Stimulated activated CD4-positive, alpha-beta T cell treated with anti-CD3 and anti-CD28 coated beads, Interleukin-4, amount 100 ng/mL, for 1 hour (primary cell): ENCODE data around the gene TET2.

Source experiments
- DNase-seq: peaks from one replicate; pipeline ENCODE4 v3.0.0-alpha.2; 2020

The TET2 gene

DNA sequence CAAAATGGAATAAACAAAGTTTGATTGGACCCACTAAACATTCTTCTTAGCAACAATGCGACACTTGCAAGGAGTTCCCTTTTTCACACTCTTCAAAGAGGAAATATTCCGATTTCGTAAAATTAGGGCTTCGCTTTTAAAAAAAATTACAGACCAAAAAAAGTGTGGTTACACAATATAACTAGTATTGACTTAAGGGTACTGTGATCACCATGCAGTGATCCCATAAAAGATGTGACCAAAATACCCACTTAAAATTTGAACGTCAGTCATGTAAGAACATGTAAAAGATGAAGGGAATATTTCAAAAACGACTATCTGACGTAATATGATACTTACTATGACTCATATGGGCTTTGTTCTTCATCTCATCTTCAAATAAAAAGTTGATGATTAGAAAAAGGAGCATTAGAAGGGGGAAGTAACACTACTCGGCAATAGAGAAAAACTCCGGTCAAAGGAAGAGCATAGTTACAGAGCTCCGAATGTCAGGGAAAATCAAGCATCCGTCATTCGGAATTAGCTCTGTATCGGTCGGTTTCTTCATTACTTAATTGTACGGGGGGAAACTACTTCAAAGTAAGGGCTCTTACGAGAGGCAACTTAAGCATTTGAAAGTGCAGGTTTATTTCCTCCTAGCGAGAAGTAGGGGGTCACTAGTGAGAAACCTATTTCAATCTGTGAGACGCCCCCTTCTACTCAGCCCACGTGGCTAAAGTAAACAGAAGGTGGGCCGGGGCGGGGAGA is 1.3 kb upstream of the TET2 start:
- no peak for DNase-seq

DNA sequence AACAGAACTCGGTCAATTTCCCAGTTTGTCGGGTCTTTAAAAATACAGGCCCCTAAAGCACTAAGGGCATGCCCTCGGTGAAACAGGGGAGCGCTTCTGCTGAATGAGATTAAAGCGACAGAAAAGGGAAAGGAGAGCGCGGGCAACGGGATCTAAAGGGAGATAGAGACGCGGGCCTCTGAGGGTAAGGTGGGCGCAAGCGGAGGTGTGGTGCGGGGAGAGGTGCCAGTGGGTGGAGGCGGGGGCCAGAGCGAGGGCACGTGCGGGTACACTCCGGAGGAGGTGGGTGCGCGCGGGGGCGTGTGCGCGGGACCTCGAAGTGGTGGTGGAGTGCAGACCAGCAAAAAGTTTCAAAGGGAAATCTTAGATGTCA is 787 bp upstream of the TET2 start:
- peak; percentile 46 for DNase-seq

DNA sequence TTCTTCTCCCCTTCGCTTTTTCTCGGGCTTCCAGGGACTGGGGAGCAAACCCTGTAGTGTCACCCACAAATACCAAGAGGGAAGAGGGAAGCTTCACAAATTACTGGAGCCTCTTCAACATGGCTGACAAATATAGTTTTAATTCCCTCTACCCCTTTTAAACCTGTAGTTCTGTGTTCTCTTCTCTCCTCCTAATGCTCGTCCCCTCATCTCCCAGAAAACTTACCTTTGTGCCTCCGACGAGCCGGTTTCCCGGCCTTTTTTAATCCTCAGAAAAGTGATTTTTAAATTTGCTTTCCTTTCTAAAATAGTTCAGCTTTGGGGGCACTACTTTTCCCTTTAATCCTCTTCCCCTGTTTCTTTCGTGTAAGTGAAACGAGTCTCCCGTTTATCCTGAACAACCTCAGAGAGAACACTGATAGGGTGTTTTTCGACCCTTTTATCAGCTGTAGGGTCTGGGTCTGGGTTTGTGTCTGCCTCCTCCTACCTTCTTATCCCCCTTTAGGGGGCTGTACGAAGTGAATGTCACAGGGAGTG is 408 bp downstream of the TET2 start:
- DNase-seq = no peak

DNA sequence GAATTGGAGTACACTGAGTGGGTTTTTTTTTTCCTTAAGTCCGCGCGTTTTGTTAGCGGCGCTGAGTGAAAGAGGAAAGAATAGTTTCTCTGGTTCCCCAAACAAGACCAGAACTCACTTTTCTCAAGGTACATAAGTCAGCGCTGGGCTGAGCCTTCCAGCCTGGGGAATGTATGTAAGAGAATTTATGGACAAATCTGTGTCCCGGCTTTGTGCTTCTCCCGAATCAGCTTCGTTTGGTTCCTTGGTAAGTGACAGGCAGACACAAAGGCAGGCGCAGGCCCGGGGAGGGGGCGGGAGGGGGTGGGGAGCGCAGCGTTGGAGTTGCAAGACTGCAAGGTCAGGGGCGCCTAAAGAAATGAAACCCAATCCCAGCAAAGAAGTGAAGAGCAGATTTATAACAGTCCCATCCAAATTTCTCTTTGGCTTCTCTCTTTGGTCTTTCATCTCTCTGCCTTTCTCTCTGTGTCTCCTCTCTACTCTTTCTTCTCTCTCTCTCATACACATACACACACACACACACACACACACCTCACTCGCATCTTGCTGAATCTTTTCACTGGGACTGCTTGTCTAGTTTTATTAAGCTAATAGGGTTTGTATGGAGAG is 981 bp downstream of the TET2 start:
- peak; percentile 27 for DNase-seq

DNA sequence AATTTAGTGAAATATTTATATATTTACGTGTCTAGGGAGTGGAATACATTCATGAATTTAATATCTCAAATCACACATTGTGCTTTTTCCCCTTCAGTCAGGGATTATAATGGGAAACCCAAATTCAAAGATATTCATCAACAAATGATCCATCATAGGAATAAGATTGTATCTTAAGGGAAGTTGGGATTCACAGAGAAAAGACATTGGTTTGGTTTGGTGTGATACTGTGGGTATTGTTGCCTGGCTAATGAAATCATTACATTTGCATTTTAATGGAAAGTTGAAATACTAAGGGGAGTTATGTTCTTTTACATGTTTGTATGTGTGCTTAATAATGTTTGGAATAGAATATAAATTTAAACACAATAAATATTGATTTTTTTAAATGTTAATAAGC is 1.7 kb downstream of the TET2 start:
- no peak for DNase-seq

DNA sequence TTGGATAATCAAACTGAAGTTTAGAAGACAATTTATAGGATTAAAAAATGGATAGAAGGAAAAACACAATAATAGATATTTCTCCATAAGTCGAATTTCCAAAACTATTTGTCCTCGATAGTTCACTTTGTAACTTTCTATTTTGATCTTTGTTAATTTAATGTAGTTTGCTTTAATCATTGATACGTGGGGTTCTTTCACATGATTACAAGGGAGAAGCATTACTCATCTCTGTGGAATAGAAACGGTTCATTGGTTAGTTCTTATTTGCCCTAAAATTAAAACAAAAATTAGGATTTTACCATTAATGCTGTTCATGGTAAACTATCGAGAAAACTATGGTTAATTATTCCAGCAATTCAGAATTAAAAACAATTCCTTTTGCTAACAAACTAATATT is 2.1 kb downstream of the TET2 start:
- DNase-seq = no peak

DNA sequence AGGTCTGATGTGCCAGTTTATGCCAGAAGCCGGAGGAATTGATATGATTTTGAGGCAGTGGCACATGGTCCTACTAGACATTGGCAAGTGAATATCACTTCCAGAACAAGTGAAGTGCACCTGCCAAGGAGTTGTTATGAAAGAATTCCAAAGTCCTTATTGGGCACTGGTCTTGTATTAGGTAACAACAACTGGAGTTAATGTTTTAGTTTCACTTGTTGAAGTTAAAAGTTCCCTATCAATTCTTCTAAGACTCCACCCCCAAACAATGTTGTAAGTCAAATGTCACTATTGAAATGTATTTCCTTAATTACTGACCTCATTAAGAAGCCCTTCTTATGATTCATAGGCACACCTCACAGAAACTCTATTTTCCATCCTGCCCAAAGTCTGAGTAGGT is 3.1 kb downstream of the TET2 start:
- DNase-seq = no peak

DNA sequence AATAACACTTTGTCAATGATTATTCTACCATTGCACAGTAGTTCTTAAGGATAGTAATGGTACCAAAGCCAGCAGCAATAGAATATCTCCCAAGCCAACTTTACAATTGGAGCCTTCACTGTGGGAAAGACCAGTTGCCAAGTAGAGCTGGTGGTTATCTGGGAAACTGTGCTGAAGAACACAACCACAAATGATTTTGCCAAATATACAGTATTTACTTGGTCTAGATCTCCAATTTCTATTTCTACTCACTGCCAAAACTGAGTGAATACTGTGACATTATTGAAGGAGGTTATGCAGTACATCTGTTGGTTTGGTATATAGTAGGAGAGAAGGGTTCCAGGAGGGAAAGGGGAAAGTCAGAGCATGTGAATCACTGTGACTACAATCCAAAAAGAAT is 3.8 kb downstream of the TET2 start:
- DNase-seq = no peak

DNA sequence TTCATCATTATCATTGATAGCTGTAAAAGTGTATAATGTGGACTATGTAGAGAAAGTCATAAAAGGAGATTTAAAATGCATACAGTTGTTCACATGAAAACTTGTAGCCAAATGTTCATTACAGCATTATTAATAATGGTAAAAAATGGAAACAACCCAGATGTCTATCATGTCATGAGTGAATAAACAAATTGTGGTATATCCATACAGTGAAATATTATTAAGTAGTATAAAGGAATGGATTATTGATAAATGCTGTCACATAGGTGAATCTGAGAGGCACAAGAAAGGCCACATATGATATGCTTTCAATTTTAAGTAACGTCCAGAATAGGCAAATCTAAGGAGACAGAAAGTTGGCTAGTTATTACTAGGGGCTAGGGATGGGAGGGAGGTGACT is 7.1 kb downstream of the TET2 start:
- no peak for DNase-seq

DNA sequence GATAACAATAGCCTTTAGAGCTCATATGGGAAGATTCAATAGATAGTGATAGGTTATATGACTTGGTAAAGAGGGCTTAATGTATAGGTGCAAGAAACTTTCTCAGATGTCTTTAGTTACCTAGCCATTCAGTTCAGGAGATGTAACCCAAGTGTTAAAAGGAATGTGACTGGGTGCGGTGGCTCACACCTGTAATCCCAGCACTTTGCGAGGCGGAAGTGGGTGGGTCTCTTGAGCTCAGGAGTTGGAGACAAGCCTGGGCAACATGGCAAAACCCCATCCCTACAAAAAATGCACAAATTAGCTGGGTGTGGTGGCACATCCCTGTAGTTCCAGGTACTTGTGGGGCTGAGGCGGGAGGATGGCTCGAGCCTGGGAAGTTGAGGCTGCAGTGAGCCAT is 7.9 kb downstream of the TET2 start:
- no peak for DNase-seq

DNA sequence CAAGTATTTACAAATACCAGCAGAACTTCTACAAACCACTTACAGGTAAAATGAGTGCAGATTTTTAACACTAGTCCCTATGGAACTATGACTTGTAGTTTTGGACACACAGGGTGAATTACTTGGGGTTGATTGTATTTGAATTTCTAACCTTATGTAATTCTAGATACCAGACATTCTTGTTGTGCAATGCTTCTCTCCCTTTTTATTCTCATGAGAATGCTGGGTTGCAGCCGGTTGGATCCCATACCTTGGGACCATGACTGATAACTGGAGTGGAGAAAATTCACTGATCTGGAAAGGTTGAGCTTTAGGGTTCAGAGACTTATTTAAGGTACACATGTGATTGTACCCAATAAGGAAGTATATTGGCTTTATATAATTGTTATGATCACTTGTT is 8.8 kb downstream of the TET2 start:
- no peak for DNase-seq

DNA sequence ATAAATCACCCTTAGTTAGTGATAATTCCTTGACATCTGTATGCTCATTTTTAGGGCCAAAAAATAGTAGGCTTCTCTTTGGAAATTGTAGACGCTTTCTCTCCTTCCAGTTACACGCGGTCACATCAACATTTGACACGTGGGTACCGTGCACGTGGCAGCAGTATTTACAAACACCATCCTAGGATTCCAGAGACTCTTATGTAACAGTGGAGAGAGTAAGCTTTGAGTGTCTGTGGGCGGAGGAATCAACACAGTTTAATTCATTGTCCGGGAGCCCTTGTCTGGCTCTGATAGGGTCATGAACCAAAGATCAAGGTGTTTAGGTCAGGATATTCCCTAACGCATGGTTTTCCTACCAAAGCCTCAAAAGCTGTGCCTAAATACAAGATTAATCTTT is 12.2 kb downstream of the TET2 start:
- DNase-seq = no peak

DNA sequence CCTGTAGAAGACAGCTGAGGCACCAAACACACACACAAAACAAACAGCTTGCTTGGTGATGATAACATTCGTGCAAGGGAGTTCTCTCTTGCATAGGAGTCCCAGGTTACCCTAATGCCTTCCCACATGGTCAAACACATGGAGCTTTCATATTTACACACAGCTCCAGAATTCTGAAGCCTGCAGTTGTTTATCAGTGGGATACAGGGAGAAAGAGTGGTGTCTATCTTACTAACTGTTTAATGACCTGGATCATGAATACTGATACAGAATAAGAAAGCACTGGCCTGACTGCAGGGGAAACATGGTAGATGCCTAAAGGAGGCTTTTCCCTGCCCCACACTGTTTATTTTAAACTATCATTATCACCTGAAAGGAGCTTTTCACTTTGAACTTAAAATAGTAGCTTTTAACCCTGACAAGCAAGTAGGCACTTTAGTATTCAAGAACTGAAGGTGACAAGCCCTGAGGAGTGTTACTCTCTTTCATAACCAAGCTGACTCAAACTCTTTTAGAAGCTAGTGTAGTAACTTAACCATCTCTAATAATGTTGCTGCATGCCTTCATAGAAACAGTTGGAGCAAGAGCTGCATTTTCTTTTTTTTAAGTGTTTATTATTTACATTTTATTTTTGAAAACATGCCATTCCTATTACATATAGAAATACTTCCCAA is 15.6 kb downstream of the TET2 start:
- DNase-seq = no peak

DNA sequence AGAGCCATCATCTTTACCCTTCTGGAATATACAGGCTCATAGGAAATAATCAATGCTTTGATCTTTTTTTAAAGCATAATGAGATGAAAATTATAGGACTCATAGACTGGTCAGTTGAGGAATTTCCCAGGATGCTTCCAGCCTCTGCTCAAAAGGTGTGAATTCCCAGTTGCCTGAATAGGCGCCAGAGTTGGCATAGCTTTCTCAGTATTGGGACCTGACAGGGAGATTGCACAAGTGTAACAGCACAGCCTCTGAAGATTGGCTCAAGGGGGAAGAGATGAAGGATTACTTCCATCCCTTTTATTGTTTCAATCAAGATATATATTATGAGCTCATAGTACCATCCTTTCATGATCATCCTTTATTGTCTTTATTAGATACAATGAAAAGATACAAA is 17.9 kb downstream of the TET2 start:
- no peak for DNase-seq

DNA sequence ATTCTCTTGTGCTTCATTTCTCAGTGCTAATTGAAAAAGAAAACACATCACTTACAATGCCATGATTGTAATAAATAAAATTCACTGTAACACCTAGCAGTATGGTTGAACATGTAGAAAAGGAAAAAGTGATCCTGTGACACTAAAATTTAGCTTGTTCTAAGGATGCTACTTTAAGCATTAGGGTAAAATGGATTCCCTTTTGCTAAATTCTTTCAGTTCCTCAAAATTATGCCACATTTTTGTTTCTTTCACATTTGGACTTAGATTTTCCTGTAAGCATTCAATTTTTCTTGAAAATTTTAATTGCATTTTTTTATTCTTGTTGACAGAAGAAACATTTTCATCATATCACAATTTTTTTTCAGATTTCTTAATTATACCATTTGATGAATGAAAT is 19.4 kb downstream of the TET2 start:
- no peak for DNase-seq

DNA sequence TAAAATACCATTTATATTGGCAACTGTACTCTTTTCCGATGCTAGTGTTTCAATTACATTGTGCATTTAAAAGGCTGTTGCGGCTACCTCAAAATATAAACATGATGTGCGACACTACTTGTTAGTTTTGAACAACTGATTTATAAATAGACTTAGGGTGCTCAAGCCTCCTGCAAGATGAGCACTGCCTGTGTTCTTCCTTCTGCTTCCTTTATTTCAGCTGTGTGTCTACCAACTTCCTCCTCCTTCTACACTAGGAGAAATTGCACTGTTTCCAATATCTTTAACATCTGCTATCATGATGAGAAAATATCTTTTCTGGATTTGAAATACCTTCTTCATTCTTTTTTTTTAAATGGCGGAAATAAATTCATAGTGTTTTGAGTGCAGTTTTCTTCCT is 24.0 kb downstream of the TET2 start:
- no peak for DNase-seq

DNA sequence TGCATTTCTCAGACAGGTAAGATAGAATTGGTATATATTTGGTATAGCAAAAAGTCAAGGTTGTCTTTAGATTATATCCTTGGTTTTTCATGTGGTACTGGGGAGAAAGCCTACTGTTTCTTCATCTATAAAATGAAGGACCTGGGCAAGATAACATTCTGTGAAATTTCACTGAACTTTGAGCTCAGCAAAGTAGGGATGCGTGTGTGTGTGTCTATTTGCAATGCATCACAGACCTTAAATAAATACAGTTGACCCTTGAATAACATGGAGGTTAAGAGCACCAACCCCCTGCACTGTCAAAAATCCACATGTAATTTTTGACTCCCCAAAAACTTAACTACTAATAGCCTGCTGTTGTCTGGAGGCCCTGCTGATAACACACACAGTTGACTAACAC is 25.2 kb downstream of the TET2 start:
- no peak for DNase-seq

DNA sequence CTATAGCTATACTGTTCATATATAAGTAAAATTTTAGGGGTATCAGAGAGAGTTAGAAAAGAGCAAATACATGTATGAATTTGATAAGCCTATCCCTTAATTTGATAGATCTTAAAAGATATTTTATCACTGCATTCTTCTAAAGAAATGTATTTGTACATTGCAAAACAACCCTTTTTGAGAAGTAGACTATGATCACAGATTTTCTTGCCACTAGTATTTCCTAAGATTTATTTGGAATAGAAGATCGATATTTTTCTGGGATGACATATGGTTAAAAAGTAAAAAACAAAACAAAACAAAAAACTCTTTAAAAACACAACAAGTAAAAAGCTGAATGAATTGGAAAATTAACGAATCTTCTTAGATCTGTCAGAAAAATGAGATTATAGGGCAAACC is 27.4 kb downstream of the TET2 start:
- DNase-seq = no peak

DNA sequence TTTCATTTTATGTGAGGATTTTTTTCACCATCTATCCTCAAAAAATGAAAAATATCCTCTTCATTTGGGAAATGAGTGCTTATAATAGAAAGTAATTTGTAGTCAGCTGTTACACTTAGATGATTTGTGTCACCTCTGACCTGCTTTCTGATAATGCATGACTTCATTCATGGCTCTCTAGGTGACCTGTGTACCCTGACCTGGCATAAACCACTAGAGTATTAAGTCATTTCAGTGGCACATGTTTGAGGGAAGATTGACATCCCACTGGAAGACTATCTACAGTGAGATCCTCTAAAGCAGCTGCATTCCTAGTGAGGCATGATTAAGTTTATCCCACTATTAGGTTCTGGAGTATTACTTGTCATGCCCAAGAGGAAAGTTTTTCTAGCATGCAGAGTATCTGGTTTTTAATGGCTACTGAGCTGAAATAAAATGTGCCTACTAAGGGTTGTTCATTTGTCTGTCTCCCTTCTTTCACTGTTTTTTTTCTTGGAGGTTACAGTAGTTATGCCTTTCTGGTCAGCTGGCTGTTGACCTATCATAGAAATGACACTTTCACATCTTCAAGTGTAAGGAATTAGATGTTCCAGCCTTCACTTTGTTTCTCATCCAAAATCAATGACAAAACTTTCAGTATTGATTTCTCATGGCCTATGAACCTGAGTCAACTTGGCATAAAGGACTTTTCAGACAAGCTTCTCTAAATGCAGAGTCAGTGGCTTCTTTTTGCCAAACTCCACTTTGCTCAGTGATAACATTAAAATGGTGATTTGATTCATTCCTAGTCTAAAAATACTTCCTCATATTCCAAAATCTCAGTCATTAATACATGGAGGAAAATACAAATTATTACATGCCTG is 33.1 kb downstream of the TET2 start:
- no peak for DNase-seq

DNA sequence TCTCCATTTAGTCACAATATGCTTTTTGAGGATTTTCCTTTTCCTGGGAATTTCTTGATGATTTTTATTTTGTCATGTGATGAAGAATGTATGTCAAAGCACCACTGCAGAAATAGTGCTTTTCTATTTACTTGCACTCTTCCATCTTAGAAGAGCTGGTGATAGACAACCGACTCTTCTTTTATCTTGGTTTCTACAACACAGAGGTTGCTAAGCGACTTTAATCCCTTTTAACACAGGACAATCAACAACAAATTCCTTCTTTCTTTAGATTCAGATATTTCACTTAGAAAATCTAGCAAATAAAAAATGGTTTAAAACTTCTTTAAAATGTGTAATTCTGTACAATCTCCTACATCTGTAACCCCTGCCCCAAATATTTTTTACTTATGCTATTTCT is 34.6 kb downstream of the TET2 start:
- no peak for DNase-seq

DNA sequence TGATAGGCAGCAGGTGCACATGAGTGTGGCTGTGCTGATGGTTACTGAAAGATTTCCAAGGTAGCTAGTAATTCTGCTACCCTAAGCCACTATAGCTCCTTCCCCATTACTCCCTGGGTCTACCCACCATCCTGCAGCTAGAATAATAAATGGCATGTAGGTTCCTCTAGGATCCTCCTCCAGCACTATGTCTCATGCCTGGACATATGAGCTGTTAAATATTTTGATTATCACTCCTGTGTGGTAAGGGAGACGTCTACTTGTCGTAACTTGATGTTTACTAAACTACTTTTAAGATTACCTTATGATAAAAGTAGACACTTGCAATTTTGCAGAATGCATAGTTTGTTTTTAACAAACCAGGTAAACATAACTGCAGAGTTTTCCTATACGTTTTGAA is 35.5 kb downstream of the TET2 start:
- DNase-seq = no peak

DNA sequence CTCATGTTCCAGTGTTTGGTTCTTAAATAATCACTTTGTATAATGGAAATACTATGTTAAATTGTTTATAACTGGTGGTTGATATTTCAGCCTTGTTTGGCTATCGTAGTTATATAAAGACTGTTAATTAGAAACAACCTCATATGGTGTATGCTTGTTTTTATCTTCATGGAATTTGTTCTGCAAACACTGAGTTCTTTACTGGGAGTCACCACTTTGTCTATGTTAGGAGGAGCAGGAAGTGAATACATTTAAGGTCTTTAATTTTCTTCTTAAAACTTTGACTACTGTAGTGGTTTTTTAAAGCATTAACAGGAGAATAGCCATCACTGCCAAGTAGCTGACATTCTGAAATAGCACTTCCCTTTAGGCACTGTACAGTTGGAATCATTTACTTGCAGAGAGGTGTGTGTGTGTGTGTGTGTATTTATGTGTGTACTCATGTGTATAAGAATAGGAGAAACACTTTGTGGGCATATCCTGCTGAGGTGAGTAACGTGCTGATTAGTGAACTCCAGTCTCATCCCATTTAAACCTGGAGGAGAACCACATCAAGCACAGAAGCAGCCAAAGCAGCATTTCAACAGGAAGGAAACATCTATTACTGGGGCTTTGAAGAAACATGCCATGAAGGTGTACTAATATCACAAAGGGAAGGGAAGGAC is 37.8 kb downstream of the TET2 start:
- DNase-seq = no peak

DNA sequence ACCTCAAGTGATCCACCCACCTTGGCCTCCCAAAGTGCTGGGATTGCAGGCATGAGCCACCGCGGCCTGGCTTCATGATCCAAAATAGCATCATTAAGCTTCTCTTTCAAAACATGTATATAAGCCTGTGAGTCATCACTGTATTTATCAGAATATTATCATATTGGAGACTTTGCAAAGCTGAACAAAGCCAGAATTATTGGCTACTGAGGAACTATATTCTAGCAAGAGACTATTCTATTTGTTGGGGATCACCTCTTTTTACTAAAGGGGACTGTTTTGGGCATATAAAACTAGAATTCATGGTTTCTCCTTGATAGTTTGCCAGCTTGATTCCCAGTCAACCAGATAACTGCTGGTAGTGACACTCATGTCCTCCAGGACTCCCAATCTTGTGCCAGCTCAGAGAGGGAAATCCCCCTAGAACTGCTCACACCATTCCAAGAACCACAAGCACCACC is 40.1 kb downstream of the TET2 start:
- no peak for DNase-seq
